AML-193 (cell line): ENCODE results near the gene ATP11A.

Experiments used
- DNase-seq, 2 experiments: peaks; one replicate each; lab custom pipeline; 2025; lab: John Stamatoyannopoulos, UW

Gene ATP11A

DNA sequence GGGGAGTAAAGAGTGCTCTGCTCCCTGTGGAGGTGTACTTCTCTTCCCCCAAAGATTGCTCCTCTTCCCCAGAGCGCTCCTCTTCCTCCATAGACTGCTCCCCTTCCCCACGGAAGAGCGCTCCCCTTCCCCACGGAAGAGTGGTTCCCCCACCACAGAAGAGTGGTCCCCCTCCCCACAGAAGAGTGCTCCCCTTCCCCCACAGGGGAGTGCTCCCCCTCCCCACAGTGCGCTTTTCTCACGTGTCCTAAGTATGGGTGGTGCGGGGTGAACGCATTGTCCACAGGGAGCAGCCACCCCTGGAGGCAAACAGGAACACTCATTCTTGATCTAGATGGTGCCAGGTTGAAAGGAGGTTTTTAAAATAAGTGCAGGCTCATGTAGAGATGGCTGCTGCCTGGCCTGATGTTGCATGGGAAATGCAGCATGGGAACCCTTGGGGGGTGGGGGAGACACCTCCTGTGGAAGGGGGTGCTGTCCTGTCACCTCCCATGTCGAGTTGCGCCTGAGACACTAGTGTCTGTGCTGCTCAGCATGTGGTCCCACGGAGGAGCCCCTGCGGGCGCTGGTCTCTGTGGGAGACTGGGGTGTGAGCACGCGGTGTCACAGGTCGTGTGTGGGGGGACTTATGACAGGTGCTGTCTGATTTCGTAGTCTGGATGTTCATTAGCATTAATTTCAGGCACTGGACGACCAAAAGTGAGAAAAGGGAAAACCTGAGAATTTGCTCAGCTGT lies 52.2 kb downstream of the ATP11A start:
- DNase-seq: no peak

DNA sequence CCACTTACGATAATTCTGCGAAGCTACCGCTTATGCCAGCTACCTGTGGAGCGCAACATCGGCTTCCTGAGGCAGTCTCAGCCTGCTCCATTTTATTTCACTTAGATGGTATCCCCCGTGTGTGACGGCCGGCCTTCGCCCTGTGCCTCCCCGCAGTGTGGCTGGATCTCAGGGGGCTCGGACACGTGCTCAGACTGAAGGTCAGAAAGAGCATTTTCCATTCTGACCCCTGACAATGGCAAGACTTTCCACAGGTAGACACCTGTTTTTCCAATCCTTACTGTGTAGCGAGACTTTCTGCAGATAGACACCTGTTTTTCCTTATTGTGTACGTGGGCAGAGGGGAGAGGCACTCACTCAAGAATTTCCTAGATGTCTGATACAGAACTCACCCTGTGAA lies 52.7 kb downstream of the ATP11A start:
- DNase-seq: no peak

GRCh38 chr13:112743451-112744167 lies 53.8 kb downstream of the ATP11A start:
- no peak for DNase-seq

GRCh38 chr13:112744168-112745021 lies 54.6 kb downstream of the ATP11A start:
- DNase-seq: no peak

GRCh38 chr13:112746044-112746443 lies 56.2 kb downstream of the ATP11A start:
- DNase-seq: no peak

DNA sequence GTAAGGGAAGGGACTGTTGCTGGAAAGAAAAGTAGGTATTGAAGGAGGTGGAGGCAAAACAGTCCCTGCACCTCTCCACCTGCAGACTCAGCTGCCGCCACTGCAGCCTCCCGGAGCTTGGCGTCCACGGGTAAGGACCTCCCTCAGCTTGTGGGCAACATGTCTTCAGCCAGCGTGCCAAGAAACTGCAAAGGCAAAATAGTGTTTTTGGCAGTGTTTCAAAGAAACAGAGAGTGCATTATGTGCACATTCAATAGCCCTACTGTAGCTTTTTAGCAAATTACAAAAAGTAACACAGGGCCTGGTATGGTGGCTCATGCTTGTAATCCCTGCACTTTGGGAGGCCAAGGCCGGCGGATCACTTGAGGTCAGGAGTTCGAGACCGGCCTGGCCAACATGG lies 57.4 kb downstream of the ATP11A start:
- DNase-seq: no peak

DNA sequence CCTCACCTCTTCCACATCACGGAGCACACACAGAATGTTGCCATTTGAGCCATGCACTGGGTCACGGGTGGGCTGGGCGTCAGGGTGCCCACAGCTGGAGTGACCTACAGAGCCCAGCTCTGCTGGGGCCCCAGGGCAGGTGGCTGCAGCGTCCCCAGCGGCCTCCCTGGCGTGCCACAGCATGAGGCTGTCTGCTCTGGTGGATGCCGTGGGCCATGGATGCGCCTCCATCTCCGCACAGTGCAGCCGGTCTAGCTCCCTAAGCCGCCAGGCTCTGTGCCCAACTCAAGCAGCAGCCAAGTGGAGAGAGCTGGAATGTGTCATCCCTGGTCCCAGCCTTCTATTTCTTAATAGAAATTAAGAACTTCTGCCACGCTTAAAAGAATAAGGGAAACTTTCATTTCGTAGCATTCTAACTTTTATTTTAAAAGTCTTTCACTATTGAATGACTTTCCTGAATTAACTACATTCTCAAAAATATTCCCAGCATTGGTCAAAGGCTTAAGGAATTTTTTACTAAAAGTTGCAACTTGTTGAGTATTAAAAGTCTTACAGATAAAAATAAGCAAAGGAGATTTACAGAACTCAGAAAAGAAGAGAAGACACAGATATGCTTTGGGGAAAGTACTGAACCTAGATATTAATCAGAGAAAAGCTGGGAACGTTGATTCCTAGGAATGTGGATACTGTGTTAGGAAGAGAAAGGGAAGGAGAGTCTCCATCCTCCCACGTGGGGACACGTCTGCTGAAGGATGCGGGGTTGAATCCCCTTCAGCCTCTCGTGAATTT lies 59.3 kb downstream of the ATP11A start:
- DNase-seq: no peak

DNA sequence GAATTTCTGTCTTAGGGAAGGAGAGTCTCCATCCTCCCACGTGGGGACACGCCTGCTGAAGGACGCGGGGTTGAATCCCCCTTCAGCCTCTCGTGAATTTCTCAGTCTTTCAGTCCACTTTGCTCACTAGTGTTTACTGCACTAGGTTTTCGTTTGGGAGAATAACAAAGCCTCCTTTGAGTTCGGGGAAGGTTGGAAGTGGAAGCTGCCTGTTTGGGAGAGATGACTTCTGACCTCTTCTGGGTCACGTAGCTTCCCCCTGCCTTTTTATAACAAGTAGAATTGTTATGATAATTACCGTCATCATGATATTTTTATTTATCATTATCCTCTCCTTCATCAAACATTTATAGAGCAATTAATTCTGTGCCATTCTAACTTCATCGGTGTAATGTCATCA lies 60.7 kb downstream of the ATP11A start:
- no peak for DNase-seq

DNA sequence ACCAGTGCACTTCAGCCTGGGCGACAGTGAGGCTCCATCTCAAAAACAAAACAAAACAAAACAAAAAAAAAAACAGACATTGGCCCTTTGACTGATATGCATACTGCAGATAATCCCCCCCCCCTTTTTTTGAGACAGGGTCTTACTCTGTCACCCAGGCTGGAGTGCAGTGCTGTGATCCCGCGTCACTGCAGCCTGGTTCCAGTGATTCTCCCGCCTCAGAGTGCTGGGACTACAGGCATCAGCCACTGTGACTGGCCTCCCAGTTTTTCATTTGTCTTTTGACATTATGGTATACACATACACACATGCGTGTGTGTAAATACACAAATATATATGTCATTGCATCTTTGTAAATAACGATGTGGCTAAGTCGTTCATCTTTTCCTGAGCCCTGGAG lies 61.8 kb downstream of the ATP11A start:
- no peak for DNase-seq

- no peak for DNase-seq
Observed at GRCh38 chr13:112752211-112752610, 62.4 kb downstream of the ATP11A start.

DNA sequence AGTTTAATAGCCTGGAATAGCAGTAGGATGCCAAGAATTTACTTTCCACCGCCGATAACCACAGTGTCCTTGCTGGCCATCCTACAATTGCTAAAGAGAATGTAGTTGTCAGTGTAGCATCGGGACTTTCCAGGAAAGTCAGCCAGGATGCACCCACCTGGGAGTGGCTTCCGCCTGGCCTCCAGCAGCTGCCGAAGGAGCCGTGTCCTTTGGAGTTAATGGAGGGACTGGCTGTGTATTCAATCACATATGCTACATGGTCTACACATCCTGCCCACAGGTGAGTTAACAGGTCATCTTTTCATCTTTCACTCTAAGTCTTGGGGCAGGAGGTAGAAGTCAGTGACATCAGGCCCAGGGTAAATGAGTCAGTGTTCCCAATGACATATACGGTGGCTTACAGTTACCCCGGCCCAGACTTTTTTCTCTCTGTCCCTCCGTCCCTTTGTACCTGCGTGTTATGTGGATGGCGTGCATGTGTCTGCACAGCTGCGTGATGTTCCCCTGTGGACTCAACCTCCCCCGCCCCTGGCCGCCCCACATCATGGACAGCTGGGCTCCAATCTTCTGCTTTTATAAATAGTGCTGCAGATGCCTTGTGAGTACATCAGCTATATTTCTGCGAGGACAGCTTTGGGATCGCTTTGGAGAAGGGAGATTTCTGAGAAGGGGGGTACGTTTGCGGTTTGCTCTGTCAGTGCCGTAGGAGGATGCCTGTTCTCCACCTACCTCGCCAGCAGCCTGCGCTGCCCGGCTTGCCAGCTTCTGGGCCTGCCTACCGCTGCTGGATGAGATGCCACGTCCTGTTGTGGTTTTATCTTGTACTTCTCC lies 63.1 kb downstream of the ATP11A start:
- DNase-seq: no peak

DNA sequence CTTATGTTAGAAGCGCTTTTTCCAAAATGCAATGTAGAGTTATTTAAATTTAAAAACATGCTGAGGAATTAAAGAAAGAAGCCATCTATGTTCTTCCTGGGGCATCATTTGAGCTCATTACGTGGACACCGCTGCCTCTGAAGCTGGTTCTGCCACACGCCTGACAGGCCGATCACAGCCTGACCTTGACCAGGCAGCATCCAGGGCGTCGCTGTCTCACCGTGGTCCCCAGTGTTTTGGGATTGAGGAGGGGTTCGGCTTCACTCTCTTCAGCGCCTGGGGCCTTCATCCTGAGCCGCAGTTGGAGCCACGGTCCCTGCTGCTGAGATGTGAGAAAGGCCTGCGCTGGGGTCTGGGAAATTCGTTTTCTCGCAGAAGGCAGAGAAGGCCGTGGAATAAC lies 64.0 kb downstream of the ATP11A start:
- no peak for DNase-seq

DNA sequence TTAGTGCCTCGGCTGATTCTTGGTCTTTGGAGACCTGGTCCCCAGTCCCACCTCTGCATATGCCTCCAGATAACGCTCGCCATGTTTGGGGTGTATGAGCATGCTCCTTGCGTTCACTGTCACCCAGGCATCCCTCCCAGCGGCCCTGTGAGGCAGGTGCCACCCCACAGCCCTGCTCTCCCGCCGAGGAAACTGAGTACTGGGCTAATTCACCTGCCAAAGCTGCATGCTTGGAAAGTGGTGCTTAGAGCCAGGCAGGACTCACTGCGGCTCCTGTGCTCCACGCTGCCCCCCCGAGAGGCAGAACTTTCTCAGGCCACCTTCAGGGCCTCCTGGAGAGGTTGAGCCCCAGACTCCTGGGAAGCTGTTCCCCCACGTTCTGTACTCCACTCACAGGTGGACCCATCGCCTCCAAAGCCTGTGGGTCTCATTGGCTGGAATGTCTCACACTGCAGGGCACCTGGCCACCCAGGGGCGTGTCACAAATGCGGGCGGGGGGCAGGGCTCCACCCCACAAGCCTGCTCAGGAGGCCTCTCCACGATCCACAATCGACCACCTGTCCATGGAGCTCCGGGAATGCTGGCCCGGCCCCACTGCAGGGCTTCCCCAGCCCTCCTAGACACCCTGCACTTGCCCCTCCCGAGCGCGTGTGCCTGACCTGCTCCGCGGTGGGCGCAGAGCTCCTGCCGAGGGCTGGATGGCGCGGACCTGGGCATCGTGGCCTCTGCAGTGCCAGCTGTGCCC lies 64.6 kb downstream of the ATP11A start:
- no peak for DNase-seq

GRCh38 chr13:112755331-112755730 lies 65.5 kb downstream of the ATP11A start:
- no peak for DNase-seq

DNA sequence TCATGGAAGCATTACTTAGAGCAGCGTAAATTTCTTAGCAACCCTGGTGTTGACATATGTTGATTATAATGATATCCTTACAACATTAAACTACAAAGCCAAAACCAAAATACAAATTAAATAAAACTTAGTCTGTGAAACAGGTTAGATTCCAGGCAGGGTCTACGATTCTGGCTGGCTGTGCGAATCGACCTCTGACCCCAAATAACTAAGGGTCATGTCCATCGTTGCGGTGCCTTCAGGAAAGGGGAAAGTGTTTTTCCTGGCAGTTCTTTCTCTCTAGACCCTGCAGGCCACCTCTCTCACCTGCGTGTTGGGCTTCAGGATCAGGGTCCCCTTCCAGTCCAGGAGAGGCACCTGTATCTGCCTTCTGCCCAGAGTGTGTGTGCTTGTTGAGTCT lies 66.2 kb downstream of the ATP11A start:
- no peak for DNase-seq

GRCh38 chr13:112756511-112756966 lies 66.7 kb downstream of the ATP11A start:
- DNase-seq: no peak

- DNase-seq: no peak
Observed at GRCh38 chr13:112756967-112757758, 67.3 kb downstream of the ATP11A start.

- DNase-seq: no peak
Observed at GRCh38 chr13:112757759-112758086, 67.9 kb downstream of the ATP11A start.

GRCh38 chr13:112759053-112759452 lies 69.2 kb downstream of the ATP11A start:
- DNase-seq: no peak

DNA sequence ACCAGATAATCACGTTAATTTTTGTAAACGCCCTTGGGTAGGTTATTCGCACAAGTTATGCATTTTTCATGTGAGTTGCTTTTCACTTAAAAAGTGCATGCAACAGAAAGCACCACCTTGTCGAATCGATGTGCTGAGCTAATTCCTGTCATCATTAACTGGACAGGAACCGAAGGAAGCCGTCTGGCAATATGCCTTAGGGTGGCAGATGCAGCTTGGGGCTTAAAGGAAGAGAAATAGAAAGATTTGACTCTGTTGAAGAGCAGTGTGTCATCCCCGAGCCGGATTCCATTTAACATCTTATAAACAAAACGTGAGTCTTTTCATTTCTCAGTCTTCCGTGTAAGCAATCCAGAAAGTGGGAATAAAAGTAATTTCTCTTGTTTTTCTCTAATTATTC lies 70.0 kb downstream of the ATP11A start:
- no peak for DNase-seq
